Liver (tissue), 9 donors: ENCODE data around the gene ZNF354C. TPM values are rescaled to one million over a fixed set of nuclear protein-coding genes. Genes with fewer than 3 reads are reported as not detected.

Source experiments
- DNase-seq: peaks from one replicate; pipeline ENCODE4 v3.0.0-alpha.2; 2017; ENCODE audit warnings: low spot score
- H3K27ac ChIP-seq, 2 donors: one replicate each; pipeline ENCODE4 v1.7.0; 2013; ENCODE audit warnings: inconsistent platforms in 2 of 2, low read length in 2 of 2, control low read depth in 1 of 2, low read depth in 1 of 2, mild to moderate bottlenecking in 1 of 2
- H3K27me3 ChIP-seq, 4 donors: one replicate each; pipeline versions ENCODE4 v1.6.1 to v1.7.0; 2013; ENCODE audit warnings: low read length in 3 of 4, inconsistent platforms in 1 of 4, mild to moderate bottlenecking in 1 of 4, moderate library complexity in 1 of 4; ENCODE audit not compliant: control insufficient read depth in 4 of 4, insufficient read depth in 4 of 4
- H3K36me3 ChIP-seq, 4 donors: one replicate each; pipeline versions ENCODE4 v1.6.1 to v1.7.0; 2013; ENCODE audit warnings: low read length in 3 of 4, mild to moderate bottlenecking in 3 of 4, low read depth in 1 of 4, moderate library complexity in 1 of 4; ENCODE audit not compliant: control insufficient read depth in 4 of 4, insufficient read depth in 3 of 4
- H3K4me1 ChIP-seq, 4 donors: one replicate each; pipeline versions ENCODE4 v1.6.1 to v1.7.0; 2013; ENCODE audit warnings: low read length in 3 of 4, mild to moderate bottlenecking in 3 of 4, moderate library complexity in 1 of 4; ENCODE audit not compliant: control insufficient read depth in 4 of 4, insufficient read depth in 4 of 4
- H3K4me3 ChIP-seq, 3 donors: one replicate each; pipeline versions ENCODE4 v1.6.1 to v1.7.0; 2013; ENCODE audit warnings: low read length in 3 of 3, control low read depth in 1 of 3, low read depth in 1 of 3, mild to moderate bottlenecking in 1 of 3
- H3K9ac ChIP-seq, 2 donors: one replicate each; pipeline ENCODE4 v1.7.0; 2013; ENCODE audit warnings: low read length in 2 of 2, mild to moderate bottlenecking in 2 of 2, moderate library complexity in 2 of 2, control low read depth in 1 of 2, low read depth in 1 of 2
- H3K9me3 ChIP-seq, 4 donors: one replicate each; pipeline versions ENCODE4 v1.6.1 to v1.7.0; 2013; ENCODE audit warnings: low read length in 3 of 4; ENCODE audit not compliant: control insufficient read depth in 4 of 4
- EGR1 ChIP-seq, 2 donors: IDR thresholded peaks; 2 replicates each; pipeline ENCODE4 v1.6.1; 2016 to 2018; ENCODE audit warnings: antibody characterized with exemption in 2 of 2, low read depth in 2 of 2
- FOXA1 ChIP-seq: IDR thresholded peaks from 2 replicates; pipeline ENCODE4 v1.6.1; 2016; ENCODE audit warnings: antibody characterized with exemption
- FOXA2 ChIP-seq: IDR thresholded peaks from 2 replicates; pipeline ENCODE4 v1.6.1; 2016; ENCODE audit warnings: antibody characterized with exemption
- GABPA ChIP-seq, 2 donors: IDR thresholded peaks in 1 of 2; conservative IDR thresholded peaks in 1 of 2; 2 replicates each; pipeline ENCODE4 v1.6.1; 2016; ENCODE audit warnings: antibody characterized with exemption in 2 of 2, mild to moderate bottlenecking in 1 of 2, moderate library complexity in 1 of 2
- HNF4A ChIP-seq, 2 donors: conservative IDR thresholded peaks; 2 replicates each; pipeline ENCODE4 v1.6.1; 2016; ENCODE audit warnings: antibody characterized with exemption in 2 of 2, mild to moderate bottlenecking in 2 of 2
- HNF4G ChIP-seq: IDR thresholded peaks from 2 replicates; pipeline ENCODE4 v1.6.1; 2016; ENCODE audit warnings: antibody characterized with exemption
- JUND ChIP-seq, 2 donors: IDR thresholded peaks; 2 replicates each; pipeline ENCODE4 v1.6.1; 2016; ENCODE audit warnings: antibody characterized with exemption in 2 of 2
- RAD21 ChIP-seq, 2 donors: IDR thresholded peaks; 2 replicates each; pipeline ENCODE4 v1.6.1; 2016; ENCODE audit warnings: antibody characterized with exemption in 2 of 2, mild to moderate bottlenecking in 2 of 2
- RXRA ChIP-seq, 2 donors: IDR thresholded peaks; 2 replicates each; pipeline ENCODE4 v1.6.1; 2017 to 2018; ENCODE audit warnings: antibody characterized with exemption in 2 of 2, mild to moderate bottlenecking in 1 of 2
- SP1 ChIP-seq: IDR thresholded peaks from 2 replicates; pipeline ENCODE4 v1.6.1; 2018; ENCODE audit warnings: antibody characterized with exemption, mild to moderate bottlenecking
- TAF1 ChIP-seq: conservative IDR thresholded peaks from 2 replicates; pipeline ENCODE4 v1.6.1; 2016; ENCODE audit warnings: antibody characterized with exemption, mild to moderate bottlenecking
- YY1 ChIP-seq: IDR thresholded peaks from 2 replicates; pipeline ENCODE4 v1.6.1; 2016; ENCODE audit warnings: antibody characterized with exemption, mild to moderate bottlenecking
- WGBS: extraction: QIAGEN DNeasy Blood & Tissue Kit; methylation state at CpG from one replicate; pipeline ENCODE4 v1.1.7; 2013; 5-methylcytosine and 5-hydroxymethylcytosine counted together
- polyA plus RNA-seq, 2 donors: library from polyadenylated mRNA; stranded (reverse) in 1 of 2; unstranded in 1 of 2; fragments of 200-250 nt in 1 of 2; fragments of >200 nt in 1 of 2; fragmentation: Nextera tagmentation in 1 of 2; extraction: Ambion mirVana in 1 of 2; gene quantifications; one replicate each; pipeline versions ENCODE4 v1.2.1 to v1.2.3, GENCODE V29; 2013 to 2015
- total RNA-seq, 2 donors: library from RNA; depleted of rRNA; stranded (reverse); fragments of >200 nt; gene quantifications; one replicate each; pipeline ENCODE4 v1.2.3, GENCODE V29; 2014
- TF ChIP-seq, protein P1 (sequence below): fragments of 150-350 bp; IDR thresholded peaks from 2 replicates; pipeline ENCODE4 v1.5.1; 2017; ENCODE audit warnings: improper control_type of control experiment, low read depth, low read length; ENCODE audit not compliant: missing input control
- TF ChIP-seq, protein P2 (sequence below): IDR thresholded peaks from 2 replicates; pipeline ENCODE4 v1.6.1; 2016; ENCODE audit warnings: antibody characterized with exemption
- TF ChIP-seq, protein P3 (sequence below): IDR thresholded peaks from 2 replicates; pipeline ENCODE4 v1.6.1; 2016; ENCODE audit warnings: antibody characterized with exemption
- TF ChIP-seq, protein P4 (sequence below): IDR thresholded peaks from 2 replicates; pipeline ENCODE4 v1.6.1; 2016; ENCODE audit warnings: antibody characterized with exemption, mild to moderate bottlenecking
- TF ChIP-seq, protein P5 (sequence below): IDR thresholded peaks from 2 replicates; pipeline ENCODE4 v1.6.1; 2016; ENCODE audit warnings: antibody characterized with exemption
- donor health status: healthy.
- donor health status: healthy.
- donor health status: healthy.
- donor health status: healthy.
- donor health status: healthy.

Gene ZNF354C
- total and polyA plus RNA-seq, 4 donors: 0.49 to 2.8 (median 1.6) TPM

DNA sequence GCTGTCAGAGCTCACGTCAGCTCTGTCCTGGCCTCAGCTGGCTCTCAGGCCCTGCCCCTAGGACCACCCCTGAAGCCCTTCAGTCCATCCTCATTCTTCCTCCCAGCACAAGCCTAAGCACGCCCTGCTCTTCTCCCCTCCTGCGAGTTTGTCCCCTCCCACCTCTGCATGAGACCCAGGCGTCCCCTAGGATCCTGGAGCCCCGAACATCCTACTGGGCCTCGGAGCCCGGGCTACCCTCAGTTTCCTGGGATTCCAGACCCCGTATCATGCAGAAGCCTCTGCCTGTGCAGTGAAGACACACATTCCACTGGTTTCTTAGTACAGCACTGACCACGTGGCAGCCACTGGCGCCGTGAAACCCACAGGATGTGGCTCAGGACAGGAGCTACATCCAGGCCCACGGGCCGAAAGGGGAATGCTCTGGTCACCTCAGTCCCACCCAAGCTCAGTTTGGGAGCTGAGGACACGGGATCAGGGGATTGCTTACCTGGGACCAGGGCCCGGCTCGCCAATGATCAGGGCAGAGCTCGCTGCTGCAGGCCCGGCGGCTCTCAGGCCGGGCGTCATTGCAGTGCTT lies 64.2 kb downstream of the ZNF354C start:
- no peak overlapping the region for H3K9ac ChIP-seq
- no peak overlapping the region for H3K4me3 ChIP-seq
- 92% methylated on average over 21 of the region's 21 CpGs for WGBS
- no peaks in the 10 kb centered on the region for H3K27me3 ChIP-seq
- no peak for DNase-seq
- TF ChIP-seq HNF4G: no peak
- TF ChIP-seq JUND (IDR thresholded peaks at IDR 0.05): no peak
- TF ChIP-seq EGR1 (IDR thresholded peaks at IDR 0.05; ENCODE audit: low read depth in 2 of 2): no peak
- TF ChIP-seq TAF1: no peak
- TF ChIP-seq, protein P1, sequence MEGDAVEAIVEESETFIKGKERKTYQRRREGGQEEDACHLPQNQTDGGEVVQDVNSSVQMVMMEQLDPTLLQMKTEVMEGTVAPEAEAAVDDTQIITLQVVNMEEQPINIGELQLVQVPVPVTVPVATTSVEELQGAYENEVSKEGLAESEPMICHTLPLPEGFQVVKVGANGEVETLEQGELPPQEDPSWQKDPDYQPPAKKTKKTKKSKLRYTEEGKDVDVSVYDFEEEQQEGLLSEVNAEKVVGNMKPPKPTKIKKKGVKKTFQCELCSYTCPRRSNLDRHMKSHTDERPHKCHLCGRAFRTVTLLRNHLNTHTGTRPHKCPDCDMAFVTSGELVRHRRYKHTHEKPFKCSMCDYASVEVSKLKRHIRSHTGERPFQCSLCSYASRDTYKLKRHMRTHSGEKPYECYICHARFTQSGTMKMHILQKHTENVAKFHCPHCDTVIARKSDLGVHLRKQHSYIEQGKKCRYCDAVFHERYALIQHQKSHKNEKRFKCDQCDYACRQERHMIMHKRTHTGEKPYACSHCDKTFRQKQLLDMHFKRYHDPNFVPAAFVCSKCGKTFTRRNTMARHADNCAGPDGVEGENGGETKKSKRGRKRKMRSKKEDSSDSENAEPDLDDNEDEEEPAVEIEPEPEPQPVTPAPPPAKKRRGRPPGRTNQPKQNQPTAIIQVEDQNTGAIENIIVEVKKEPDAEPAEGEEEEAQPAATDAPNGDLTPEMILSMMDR: no peak
- TF ChIP-seq, protein P2, sequence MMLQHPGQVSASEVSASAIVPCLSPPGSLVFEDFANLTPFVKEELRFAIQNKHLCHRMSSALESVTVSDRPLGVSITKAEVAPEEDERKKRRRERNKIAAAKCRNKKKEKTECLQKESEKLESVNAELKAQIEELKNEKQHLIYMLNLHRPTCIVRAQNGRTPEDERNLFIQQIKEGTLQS: no peak
- no peak for TF ChIP-seq RXRA (IDR thresholded peaks at IDR 0.05)
- TF ChIP-seq, protein P3, sequence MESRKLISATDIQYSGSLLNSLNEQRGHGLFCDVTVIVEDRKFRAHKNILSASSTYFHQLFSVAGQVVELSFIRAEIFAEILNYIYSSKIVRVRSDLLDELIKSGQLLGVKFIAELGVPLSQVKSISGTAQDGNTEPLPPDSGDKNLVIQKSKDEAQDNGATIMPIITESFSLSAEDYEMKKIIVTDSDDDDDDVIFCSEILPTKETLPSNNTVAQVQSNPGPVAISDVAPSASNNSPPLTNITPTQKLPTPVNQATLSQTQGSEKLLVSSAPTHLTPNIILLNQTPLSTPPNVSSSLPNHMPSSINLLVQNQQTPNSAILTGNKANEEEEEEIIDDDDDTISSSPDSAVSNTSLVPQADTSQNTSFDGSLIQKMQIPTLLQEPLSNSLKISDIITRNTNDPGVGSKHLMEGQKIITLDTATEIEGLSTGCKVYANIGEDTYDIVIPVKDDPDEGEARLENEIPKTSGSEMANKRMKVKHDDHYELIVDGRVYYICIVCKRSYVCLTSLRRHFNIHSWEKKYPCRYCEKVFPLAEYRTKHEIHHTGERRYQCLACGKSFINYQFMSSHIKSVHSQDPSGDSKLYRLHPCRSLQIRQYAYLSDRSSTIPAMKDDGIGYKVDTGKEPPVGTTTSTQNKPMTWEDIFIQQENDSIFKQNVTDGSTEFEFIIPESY: no peak
- no peak for TF ChIP-seq SP1
- TF ChIP-seq GABPA (IDR thresholded peaks at IDR 0.05 in 1 of 2, conservative IDR thresholded peaks at IDR 0.05 in 1 of 2): no peak
- no peak for TF ChIP-seq FOXA2
- H3K27ac ChIP-seq: no peak overlapping the region
- no peaks in the 10 kb centered on the region for H3K4me1 ChIP-seq
- peaks cover 3 to 15% (median 10%) of the 10 kb centered on the region in 4 donors for H3K9me3 ChIP-seq
- H3K36me3 ChIP-seq: peaks cover 0 to 3% (median 0%) of the 10 kb centered on the region in 4 donors

DNA sequence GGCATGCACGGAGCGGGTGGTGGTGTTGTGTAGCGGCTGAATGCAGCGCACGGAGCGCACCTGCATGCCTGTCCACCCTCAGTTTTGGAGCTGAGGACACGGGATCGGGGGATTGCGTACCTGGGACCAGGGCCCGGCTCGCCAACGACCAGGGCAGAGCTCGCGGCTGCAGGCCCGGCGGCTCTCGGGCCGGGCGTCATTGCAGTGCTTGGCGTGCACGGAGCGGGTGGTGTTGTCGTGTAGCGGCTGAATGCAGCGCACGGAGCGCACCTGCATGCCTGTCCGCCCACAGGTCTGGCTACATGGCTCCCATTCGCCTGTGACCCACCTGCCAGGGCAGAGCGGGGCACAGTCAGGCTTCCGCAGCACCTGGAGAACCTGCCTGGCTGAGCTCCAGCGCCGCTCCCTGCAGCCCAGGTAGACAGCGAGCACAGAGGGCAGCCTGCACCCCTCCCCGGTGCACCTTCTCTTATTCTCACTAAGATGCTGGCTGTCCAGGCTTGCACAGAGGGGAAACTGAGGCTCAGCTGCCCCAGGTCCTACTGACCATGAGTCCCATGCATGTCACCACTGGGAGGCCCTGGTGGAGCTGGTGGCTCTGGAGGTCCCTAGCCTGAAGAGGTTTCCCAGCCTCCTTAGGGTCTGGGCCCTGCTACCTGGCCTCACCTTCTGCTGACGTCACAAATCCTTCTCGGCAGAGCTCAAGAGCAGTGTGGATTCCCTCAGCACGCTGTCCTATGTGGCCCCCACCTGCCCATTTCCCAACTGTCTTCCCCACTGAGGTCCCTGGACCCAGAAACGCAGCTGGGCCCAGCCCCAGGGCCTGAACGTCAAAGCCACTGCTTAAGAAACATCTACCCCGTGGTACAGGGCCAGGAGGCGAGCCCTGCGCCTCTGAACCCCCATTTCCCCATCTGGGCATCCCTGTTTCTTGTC lies 64.9 kb downstream of the ZNF354C start:
- H3K9ac ChIP-seq: no peak overlapping the region
- H3K27ac ChIP-seq: no peak overlapping the region
- peaks cover 0 to 3% (median 0%) of the 10 kb centered on the region in 4 donors for H3K36me3 ChIP-seq
- no peaks in the 10 kb centered on the region for H3K4me1 ChIP-seq
- 93% methylated on average over 43 of the region's 43 CpGs for WGBS
- H3K27me3 ChIP-seq: no peaks in the 10 kb centered on the region
- H3K4me3 ChIP-seq: no peak overlapping the region
- no peak for DNase-seq
- peaks cover 3 to 15% (median 10%) of the 10 kb centered on the region in 4 donors for H3K9me3 ChIP-seq
- TF ChIP-seq TAF1: no peak
- TF ChIP-seq, protein P4, sequence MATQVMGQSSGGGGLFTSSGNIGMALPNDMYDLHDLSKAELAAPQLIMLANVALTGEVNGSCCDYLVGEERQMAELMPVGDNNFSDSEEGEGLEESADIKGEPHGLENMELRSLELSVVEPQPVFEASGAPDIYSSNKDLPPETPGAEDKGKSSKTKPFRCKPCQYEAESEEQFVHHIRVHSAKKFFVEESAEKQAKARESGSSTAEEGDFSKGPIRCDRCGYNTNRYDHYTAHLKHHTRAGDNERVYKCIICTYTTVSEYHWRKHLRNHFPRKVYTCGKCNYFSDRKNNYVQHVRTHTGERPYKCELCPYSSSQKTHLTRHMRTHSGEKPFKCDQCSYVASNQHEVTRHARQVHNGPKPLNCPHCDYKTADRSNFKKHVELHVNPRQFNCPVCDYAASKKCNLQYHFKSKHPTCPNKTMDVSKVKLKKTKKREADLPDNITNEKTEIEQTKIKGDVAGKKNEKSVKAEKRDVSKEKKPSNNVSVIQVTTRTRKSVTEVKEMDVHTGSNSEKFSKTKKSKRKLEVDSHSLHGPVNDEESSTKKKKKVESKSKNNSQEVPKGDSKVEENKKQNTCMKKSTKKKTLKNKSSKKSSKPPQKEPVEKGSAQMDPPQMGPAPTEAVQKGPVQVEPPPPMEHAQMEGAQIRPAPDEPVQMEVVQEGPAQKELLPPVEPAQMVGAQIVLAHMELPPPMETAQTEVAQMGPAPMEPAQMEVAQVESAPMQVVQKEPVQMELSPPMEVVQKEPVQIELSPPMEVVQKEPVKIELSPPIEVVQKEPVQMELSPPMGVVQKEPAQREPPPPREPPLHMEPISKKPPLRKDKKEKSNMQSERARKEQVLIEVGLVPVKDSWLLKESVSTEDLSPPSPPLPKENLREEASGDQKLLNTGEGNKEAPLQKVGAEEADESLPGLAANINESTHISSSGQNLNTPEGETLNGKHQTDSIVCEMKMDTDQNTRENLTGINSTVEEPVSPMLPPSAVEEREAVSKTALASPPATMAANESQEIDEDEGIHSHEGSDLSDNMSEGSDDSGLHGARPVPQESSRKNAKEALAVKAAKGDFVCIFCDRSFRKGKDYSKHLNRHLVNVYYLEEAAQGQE: no peak
- TF ChIP-seq RAD21 (IDR thresholded peaks at IDR 0.05): no peak
- TF ChIP-seq JUND (IDR thresholded peaks at IDR 0.05): no peak
- no peak for TF ChIP-seq FOXA2
- TF ChIP-seq EGR1 (IDR thresholded peaks at IDR 0.05; ENCODE audit: low read depth in 2 of 2): no peak
- no peak for TF ChIP-seq SP1
- no peak for TF ChIP-seq RXRA (IDR thresholded peaks at IDR 0.05)
- TF ChIP-seq, protein P3: no peak
- no peak for TF ChIP-seq FOXA1
- TF ChIP-seq, protein P5, sequence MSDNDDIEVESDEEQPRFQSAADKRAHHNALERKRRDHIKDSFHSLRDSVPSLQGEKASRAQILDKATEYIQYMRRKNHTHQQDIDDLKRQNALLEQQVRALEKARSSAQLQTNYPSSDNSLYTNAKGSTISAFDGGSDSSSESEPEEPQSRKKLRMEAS: no peak
- no peak for TF ChIP-seq YY1
- TF ChIP-seq, protein P2: no peak
- TF ChIP-seq HNF4G: no peak
- TF ChIP-seq HNF4A (conservative IDR thresholded peaks at IDR 0.05): no peak
